Left colon (tissue), 2 donors: ENCODE results near the gene SSBP2. TPM values are rescaled to one million over a fixed set of nuclear protein-coding genes. Genes with fewer than 3 reads are reported as not detected.

Experiments used
- ATAC-seq: fragments of 200-7000 bp; cut with Tn5 transposase; one replicate; pipeline ENCODE4 v1.9.1; 2020; ENCODE audit warnings: mild to moderate bottlenecking, moderate library complexity
- DNase-seq, 2 donors: peaks; one replicate each; pipeline ENCODE4 v3.0.0-alpha.2; 2020
- intact Hi-C, 2 donors: fragments of 100-400 bp; cut with DNase I in 1 of 2; cut with micrococcal nuclease in 1 of 2; formaldehyde crosslinking; loops; one replicate each; pipeline versions ENCODE4 v1.11.2 to v1.14.0; 2022; cut with DNase I, micrococcal nuclease
- total RNA-seq, 2 donors: library from RNA; stranded (reverse); fragmentation: NEBNext Ultra II Directional; extraction: Animal tissue kit (Norgen Biotek cat#: 25700); gene quantifications; one replicate each; pipeline ENCODE4 v1.2.1, GENCODE V29; 2021
- donor health status: DM: no; HTN: no; CAD: no.
- donor health status: DM: yes; HTN: yes; CAD: no.

SSBP2 gene
- total RNA-seq, 2 donors from 2014 or later = 13.3 to 25.7 TPM

DNA sequence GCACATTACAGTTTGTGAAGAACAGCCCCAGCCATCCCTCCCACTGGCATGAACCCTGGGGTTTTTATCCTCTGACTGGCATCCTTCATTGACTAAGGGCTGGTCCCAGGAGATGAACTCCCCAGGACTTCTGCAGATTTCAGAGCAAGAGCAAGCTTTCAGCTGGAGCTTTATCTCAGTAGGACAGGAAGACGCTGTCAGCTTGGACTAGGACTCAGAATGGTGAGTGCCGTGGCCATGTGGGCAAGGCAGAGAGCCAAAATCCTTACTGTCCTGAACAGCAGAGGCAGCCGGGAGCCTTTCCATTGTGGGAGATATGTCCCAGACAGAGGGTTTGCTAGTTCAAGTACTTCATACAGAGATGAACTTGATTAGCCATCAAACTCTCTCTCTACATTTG is 353.7 kb downstream of the SSBP2 start:
- no peak for DNase-seq
- intact Hi-C loops = no loop called here
- no peak for ATAC-seq

DNA sequence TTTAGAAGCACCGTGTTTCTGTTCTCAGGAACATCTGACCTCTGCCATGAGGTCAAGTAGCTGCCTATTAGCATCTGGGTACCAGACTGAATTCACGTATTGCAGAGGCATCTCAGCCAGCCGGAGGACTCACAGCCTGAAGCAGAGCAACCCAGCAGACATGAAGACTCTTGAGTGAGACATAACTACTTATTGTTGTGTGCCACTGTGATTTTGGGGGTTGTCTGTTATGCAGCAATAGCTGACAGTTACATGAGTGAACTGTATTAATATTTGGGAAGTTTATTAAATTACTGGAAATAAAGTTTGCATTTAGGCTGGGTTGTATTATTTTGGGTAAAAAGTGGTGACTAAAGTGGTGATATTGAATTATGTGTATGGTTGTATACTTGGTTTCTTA is 355.6 kb downstream of the SSBP2 start:
- intact Hi-C loops = no loop called here
- DNase-seq = no peak
- no peak for ATAC-seq

DNA sequence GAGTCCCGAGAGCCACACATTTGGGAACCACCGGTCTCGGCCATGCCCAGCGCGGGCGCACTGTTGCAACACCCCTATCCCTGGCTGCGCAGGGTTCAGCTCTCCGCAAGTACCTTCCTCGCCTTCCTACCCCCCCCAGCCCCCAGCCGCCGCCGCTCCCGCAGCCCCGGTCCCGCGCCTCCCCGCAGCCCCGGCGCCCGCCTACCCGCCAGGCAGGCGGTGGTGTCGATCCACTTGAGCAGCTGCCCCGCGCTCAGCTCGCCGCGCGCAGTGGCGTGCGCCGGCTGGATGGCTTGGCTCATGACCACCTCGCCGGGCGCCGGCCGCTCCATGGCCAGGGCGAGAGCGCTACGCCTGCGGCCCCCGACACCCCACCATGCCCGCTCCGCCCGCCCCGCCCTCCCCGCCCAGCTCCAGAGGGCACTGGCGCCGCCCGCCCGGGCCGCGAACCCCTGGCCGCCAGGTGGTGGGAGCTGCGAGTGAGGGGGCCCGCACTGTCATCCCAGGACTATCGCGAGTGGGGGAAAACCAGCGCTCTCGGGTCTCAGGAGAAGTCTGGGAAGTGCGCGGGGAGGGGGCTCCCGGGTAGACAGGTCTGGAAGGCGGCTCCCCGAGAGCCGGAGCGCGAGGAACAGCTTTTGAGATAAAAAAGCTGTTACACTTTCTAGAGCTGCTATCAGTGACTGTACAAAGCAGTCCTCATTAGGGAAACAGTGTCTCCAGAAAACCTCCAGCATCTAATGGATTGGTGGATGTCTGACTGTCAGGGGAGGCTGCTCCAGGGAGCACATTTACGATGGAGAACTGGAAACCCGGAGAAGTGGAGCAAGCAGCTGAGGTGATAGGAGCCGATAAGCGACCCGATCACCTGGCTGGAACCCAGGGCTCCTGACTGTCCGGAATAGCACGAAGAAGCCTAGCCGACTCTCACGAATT is 356.8 kb downstream of the SSBP2 start, which contains the start of gene ACOT12:
ACOT12 (minus strand) TSS at position 352 of the 936 bp plus-strand sequence; CDS start at position 332, 20 bp downstream.
- DNase-seq (no peak), ATAC-seq (peak; percentile 9)
- intact Hi-C loops = no loop called here

DNA sequence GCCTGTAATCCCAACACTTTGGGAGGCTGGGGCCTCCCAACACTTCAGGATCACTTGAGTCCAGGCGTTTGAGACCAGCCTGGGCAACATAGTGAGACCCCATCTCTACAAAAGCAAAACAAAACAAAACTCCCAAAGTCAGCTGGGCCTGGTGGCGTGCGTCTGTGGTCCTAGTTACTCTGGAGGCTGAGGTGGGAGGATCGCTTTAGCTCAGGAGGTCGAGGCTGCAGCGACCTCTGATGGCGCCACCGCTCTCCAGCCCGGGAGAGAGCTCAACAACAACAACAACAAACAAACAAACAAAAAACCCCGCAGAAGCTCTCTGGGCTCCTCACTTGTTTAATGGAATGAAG is 357.5 kb downstream of the SSBP2 start:
- no peak for ATAC-seq
- intact Hi-C loops = no loop called here
- DNase-seq = no peak

DNA sequence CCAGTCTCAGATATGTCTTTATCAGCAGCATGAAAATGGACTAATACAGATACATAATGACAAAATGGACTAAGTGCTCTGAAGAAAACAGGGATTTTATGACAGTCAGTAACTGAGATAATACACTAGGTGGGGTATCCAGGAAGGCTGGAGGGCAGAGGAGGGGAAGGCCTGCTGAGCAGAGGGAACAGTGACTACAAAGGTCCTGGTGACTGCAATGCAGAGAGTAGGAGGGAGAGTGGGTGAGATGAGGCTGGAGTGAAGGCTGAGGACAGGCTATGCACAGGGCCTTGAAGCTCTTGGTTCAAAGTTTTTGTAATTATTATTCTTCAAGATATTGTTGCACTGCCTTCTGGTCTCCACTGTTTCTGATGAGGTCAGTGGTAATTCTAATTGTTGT is 361.9 kb downstream of the SSBP2 start:
- DNase-seq = no peak
- ATAC-seq = no peak
- intact Hi-C loops = no loop called here

DNA sequence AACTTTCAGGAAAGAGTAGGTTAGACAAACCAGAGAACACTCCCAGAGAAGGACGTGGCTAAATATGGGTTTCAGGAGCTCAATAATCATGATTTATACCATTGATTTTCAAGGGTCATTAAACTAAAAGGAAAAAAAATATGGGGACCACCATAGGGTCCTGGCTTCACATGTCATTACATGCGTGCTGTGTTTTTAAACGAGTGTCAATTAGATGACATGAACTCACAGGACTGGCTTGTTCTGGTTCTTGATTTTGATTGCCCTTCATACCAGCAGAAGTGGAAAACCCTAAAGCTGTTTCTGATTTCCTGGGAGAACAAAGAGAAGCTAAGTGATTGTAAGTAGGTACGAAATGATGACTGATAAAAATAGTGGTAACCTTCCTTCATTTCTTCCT is 362.7 kb downstream of the SSBP2 start:
- ATAC-seq (no peak), DNase-seq (no peak)
- intact Hi-C loops = no loop called here

DNA sequence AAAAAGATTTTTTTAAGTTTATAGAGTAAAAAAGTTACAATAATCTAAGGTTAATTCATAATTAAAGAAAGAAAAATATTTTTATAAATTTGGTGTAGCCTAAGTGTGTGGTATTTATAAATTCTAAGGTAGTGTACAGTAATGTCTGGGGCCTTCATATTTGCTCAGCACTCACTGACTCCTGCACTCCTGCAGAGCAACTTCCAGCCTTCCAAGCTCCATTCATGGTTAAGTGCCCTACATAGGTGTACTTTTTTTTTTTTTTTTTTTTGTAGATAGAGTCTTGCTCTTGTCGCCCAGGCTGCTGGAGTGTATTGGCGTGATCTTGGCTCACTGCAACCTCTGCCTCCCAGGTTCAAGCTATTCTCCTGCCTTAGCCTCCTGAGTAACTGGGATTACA is 367.0 kb downstream of the SSBP2 start:
- ATAC-seq (no peak), DNase-seq (no peak)
- intact Hi-C loops = no loop called here

DNA sequence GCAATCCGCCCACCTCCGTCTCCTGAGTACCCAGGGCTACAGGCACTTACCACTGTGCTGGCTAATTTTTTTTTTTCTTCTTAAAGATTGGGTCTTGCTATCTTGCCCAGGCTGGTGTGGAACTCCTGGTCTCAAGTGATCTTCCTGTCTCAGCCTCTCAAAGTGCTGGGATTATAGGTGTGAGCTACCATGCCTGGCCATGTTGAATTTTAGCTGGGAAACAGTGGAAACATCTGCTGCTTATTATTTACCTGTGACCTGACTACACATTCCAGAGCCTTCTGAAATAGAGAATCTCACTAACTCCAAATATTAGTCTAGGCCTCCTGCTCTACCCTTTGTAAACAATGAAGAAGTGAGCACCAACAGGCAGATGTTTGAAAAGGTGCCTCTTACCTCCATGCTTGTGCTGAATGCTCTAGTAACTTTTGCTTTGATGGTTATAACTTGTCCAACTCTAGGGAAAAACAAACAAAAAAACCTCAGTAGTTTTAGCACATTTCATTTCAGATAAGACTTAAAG is 379.5 kb downstream of the SSBP2 start:
- no peak for DNase-seq
- intact Hi-C loops = no loop called here
- peak; percentile 23 for ATAC-seq

DNA sequence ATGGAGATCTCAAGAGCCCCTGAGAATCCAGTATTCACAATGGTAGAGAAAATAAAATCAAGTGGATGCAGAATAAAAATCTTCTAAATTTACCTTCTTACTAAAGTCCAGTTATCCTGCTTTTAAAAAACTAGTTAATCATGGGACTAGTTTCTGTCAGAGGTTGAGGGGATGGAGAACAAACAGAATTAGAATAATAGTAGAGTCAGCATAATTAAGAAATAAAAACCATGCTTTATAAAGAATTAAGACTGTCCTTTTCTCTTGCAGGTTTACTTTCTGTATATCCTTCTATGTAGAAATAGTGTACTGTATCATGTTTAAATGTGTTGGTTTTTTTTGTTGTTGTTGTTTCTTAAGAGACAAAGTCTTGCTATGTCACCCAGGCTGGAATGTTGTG is 380.0 kb downstream of the SSBP2 start:
- DNase-seq = no peak
- ATAC-seq = no peak
- intact Hi-C loops = no loop called here

DNA sequence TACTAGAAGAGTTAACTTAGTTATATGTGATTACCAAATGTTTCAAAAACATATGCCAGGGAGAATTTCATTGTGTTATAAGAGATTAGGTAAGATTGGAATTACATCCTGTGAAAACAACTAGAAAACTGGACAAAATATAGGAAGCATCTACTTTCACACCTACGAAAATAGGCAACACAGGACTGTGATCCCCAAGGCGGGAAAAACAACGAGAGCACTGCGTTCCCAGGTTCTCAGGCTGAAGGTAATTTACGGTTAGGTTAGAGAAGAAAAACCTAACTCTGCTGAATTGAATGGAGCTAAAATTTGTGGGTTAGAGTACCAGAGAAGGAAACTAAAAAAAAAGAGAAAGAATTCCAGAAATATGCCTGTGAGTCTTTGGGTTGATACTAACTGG is 385.4 kb downstream of the SSBP2 start:
- intact Hi-C loops = no loop called here
- ATAC-seq (no peak), DNase-seq (no peak)

DNA sequence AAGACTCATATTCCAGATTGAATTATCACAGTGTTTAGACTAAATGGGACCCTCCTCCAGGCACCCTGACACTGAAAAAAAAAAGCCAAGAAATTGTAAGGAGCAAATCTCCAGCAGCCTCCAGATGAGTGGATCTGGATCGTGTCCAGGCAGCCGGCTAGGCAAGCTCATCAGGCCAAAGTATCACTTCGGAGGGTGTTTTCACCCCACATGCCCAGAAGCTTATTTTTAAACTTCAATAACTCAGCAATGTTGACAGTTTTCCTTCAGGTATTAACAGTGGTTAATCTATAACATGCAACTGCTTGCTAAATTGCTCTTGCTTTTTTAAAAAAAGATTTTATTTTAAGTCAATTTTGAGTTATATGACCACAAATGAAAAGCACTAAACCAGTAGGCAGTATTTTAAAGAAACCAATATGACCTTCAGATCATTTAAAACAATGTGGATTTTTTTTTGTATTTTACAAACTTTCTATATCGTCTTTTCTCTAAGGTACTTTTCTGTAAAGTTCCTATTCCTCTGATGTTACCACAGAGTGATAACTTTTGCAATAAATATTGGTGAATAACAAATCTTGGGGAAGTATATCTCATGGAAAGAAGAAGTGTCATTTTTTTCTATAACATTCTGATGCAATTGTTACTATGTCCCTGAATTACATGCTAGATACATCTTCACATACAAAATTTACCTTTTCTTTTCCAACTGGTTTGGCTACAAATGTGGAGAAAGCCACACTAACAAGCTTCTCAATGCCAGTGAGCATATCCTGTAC is 387.6 kb downstream of the SSBP2 start:
- peak; percentile 69 for ATAC-seq
- DNase-seq = peak in 1 of 2 donors; percentile 31
- intact Hi-C loops = no loop called here

Other genes with a start within 250 kb of the SSBP2 start
- 1 to 10 TPM; 6.0 to 6.3 TPM for gene ATG10, start 220.9 kb upstream of the SSBP2 start, total RNA-seq